ENCODE data around the gene ARL4A. TPM values are rescaled to one million over a fixed set of nuclear protein-coding genes. Genes with fewer than 3 reads are reported as not detected.

ARL4A gene
- total RNA-seq, 1 donor from 2014 or later, result 54.8 TPM

GRCh38 chr7:12708314-12708713 is 20.9 kb downstream of the ARL4A start:
- H3K4me3 ChIP-seq (ENCODE audit: low read depth, low read length), result no peak overlapping the region
- TF ChIP-seq CTCF (IDR thresholded peaks at IDR 0.05; ENCODE audit: insufficient read depth, low read length, severe bottlenecking), result no peak
- no peak for DNase-seq (ENCODE audit: low read depth)
- H3K36me3 ChIP-seq (ENCODE audit: control insufficient read depth, insufficient read depth, low read length), result no peaks in the 10 kb centered on the region
- H3K27me3 ChIP-seq (ENCODE audit: control insufficient read depth, insufficient read depth, low read length), result no peaks in the 10 kb centered on the region
- no peak for FAIRE-seq

GRCh38 chr7:12709726-12710502 is 22.5 kb downstream of the ARL4A start:
- no peak overlapping the region for H3K4me3 ChIP-seq (ENCODE audit: low read depth, low read length)
- no peak for FAIRE-seq

GRCh38 chr7:12711124-12711523 is 23.7 kb downstream of the ARL4A start:
- Histone ChIP-seq H3K4me3 (ENCODE audit: low read depth, low read length) (no peak overlapping the region), H3K36me3 (ENCODE audit: control insufficient read depth, insufficient read depth, low read length) (no peaks in the 10 kb centered on the region), H3K27me3 (ENCODE audit: control insufficient read depth, insufficient read depth, low read length) (no peaks in the 10 kb centered on the region)
- FAIRE-seq, result no peak
- DNase-seq (ENCODE audit: low read depth), result no peak
- no peak for TF ChIP-seq CTCF (IDR thresholded peaks at IDR 0.05; ENCODE audit: insufficient read depth, low read length, severe bottlenecking)

More at GRCh38 chr7:12709726-12710502, 22.5 kb downstream of the ARL4A start:
- H3K27me3 ChIP-seq (ENCODE audit: control insufficient read depth, insufficient read depth, low read length), result no peaks in the 10 kb centered on the region
- no peak for TF ChIP-seq CTCF (IDR thresholded peaks at IDR 0.05; ENCODE audit: insufficient read depth, low read length, severe bottlenecking)
- peak; percentile 58 for DNase-seq (ENCODE audit: low read depth)
- no peaks in the 10 kb centered on the region for H3K36me3 ChIP-seq (ENCODE audit: control insufficient read depth, insufficient read depth, low read length)

- Histone ChIP-seq H3K27me3 (ENCODE audit: control insufficient read depth, insufficient read depth, low read length) (no peaks in the 10 kb centered on the region), H3K36me3 (ENCODE audit: control insufficient read depth, insufficient read depth, low read length) (no peaks in the 10 kb centered on the region), H3K4me3 (ENCODE audit: low read depth, low read length) (no peak overlapping the region)
- TF ChIP-seq CTCF (IDR thresholded peaks at IDR 0.05; ENCODE audit: insufficient read depth, low read length, severe bottlenecking), result no peak
- FAIRE-seq, result no peak
- DNase-seq (ENCODE audit: low read depth), result no peak
Measured at GRCh38 chr7:12712236-12712635, 24.8 kb downstream of the ARL4A start.

GRCh38 chr7:12713625-12714378 is 26.4 kb downstream of the ARL4A start:
- FAIRE-seq, result no peak
- no peak for TF ChIP-seq CTCF (IDR thresholded peaks at IDR 0.05; ENCODE audit: insufficient read depth, low read length, severe bottlenecking)
- H3K27me3 ChIP-seq (ENCODE audit: control insufficient read depth, insufficient read depth, low read length), result no peaks in the 10 kb centered on the region

More at GRCh38 chr7:12713625-12714378, 26.4 kb downstream of the ARL4A start:
- no peaks in the 10 kb centered on the region for H3K36me3 ChIP-seq (ENCODE audit: control insufficient read depth, insufficient read depth, low read length)
- DNase-seq (ENCODE audit: low read depth), result no peak
- no peak overlapping the region for H3K4me3 ChIP-seq (ENCODE audit: low read depth, low read length)
